Measurements from ENCODE around the gene TMEM253. TPM values are rescaled to one million over a fixed set of nuclear protein-coding genes. Genes with fewer than 3 reads are reported as not detected.

TMEM253 gene
- polyA plus RNA-seq, 4 donors = 0.91 to 1.7 (median 1.1) TPM

DNA sequence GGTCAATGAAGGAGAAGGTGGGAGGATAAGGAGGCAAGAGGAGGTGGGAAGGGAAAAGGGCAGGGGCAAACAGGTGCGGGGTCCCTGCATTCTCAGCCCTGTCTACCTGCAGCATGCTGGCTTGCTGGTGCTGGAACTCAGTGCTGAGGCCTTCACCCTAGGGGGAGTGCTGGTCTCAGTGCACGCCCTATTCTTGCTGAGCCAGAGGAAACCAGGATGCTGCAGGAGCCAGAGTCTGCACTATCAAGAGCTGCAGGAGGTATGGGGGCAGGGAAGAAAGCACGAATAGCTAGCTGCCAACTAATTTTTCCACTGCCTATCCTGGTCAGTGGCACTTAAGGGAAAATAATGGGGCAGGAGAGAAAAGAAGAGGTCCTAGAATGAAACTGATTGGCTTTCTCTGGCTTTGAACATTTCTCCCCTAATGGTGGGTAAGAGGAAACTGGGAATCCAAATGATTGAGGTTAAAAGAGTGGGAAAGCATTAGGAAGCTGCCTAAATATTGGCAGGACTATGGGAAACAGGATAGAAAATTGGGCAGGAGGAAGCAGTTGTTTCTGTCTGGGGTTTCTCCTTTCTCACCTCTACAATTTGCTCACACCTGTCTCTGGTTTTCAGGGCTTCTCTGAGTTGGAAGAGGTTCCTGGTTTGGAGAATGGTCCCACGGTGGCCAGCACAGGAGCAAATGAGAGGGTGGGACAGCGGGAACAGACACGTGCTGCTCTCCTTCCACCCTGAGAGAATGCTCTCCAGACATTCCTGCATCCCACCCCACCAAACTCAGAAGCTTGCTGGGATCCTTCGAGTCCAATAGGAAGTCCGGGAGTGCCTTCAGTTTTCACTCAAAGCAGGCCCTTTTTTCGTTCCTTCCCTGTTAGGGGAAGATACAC lies 1.9 kb downstream of the TMEM253 start:
- no peak for DNase-seq (ENCODE audit: low read depth in 4 of 4, low spot score in 3 of 4)

DNA sequence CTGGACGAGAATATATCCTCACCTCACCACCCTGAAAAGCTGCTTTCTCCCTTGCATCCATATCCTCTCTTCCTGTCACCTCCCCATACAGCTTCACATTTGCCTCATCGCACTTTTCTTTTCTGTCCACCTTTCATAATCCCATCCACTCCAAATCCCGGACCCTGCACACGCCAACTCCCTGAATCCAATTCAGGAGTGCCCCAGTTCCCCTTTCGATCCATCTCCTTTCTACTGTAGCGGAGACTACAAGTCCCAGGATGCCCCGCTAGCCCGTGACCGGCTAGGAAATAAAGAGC lies 2.5 kb downstream of the TMEM253 start:
- no peak for DNase-seq (ENCODE audit: low read depth in 4 of 4, low spot score in 3 of 4)

DNA sequence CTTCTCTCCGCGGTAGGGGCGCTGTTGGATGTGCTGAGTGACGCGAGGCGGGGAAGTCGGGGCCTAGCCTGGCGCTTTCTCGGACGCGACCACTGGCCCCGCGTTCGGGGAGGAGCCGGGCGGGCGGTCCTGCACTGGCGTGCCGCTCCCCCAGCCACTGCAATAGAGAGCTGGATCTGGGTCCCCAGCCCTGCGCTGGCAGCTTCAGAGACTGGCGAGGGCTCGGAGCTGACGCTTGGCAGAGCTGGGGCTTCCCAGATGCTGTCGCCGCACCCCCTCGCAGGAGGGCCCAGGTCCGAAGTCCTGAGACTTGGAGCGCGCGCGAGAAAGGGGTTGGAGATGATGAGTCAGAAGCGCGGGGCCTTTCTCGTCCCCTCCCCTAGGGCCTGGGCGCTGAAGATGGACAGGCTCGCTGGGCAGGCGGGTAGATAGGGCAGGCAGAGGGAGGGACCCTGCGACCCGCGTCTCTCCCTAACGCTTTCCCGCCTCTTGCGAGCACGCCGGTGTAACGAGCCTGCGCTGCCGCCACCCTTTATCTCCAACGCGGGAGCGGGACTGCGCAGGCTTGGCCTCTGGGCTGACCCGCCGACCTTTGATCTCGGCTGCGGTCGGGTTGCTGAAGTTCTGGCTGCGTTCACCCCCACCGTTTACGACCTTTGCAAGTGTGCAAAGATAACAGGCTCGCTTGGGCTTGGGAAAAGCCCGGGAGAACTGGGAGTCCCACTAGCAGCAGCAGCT lies 3.0 kb downstream of the TMEM253 start:
- DNase-seq (ENCODE audit: low read depth in 4 of 4, low spot score in 3 of 4) = peak; percentile 91 to 94 (median 93)

DNA sequence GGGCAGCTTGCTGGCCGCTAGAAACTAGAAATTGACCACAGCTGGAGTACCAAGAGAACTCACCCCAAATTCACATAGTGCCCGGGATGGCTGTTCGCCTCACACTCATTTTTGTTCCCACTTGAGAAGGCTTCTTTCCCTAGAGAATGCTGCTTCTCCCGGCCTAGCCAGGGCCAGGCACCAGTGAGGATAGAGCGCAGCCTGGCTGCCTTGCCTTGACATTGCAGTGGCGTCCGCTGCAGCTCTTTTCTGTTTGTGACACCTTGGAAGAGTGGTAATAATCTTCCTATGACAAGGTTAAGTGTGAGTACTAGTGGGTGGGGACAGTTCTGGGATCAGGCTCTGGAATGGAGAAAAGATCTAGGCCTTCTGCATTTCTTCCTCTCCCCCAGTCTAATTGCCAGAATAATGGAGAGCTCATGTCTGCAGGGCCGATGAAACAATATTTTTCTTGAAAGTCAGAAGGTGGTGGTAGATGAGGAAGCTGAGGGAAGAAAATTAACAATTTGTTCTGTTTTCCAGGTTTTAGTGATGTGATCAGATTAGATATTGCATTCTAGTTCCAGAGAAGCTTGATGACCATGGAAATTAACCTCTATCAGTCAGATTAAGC lies 3.7 kb downstream of the TMEM253 start:
- peak in 2 of 4 donors; percentile 66 to 68 for DNase-seq (ENCODE audit: low read depth in 4 of 4, low spot score in 3 of 4)

DNA sequence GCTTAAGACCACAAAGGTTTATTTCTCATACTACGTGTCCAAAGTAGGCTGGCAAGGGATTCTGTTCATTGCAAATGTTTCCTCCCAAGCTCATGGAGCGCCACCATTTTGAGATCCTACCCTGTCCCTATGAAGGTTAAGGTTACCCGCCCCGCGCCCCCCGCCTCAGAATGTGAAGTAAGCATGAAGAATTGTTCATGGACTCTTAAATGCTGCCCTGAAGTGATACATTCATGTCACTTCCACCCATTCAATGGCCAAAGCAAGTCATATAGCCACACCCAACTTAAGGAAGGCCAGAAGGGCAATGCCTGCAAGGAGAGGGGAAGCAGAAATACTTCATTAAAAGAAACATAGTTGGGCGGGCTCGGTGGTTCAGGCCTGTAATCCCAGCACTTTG lies 4.2 kb downstream of the TMEM253 start:
- no peak for DNase-seq (ENCODE audit: low read depth in 4 of 4, low spot score in 3 of 4)

DNA sequence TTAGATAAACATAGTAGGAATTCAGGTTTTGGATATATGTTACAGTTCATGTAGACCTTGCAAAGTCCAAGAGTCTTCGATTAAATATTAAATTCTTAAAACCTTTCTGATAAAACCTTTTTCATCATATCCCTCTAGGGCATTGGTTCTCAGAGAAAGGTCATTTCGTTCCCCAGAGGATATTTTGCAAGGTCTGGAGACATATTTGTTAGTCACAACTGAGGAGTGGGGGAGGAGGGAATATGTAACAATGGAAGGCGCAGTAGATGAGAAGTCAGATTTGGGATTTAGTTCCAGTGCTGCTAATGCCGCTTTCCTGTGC lies 5.3 kb downstream of the TMEM253 start:
- no peak for DNase-seq (ENCODE audit: low read depth in 4 of 4, low spot score in 3 of 4)

DNA sequence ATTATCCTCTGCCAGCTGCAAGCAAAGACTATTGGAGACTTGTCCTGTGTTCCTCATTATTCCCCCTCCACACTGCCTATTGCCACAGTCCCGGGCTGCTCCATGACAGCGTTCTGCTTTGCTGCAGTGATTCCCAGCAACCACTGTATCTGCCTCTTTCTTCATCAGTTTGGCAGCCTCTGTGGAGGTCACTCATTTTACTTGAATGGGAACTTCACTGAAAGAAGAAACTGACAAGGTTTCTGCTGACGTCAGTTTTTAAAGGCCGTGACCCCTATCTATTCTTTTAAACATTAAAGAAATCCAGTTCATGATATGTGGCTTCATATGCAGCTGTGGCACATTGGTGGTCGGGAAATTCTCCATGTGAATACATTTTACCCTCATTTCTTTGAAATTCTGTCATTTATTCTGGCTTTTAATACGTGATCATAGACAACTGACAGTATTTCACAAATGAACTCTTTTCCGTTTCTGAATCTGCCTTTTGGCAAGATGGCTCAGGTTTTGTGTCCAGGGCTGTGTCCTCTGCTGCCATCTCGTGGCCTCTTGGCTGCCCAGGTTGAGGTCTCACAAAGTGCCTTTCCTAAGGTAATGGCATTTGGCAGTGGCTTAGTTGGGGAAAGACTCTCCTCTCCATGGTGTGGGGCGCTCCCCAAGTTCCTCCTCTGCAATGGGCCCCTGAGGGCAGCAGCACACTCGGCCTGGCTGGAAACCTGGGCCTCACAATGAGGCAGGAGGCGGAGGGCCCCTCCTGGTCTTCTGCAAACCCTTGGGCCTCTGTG lies 5.8 kb downstream of the TMEM253 start:
- peak in 2 of 4 donors; percentile 74 to 79 for DNase-seq (ENCODE audit: low read depth in 4 of 4, low spot score in 3 of 4)

DNA sequence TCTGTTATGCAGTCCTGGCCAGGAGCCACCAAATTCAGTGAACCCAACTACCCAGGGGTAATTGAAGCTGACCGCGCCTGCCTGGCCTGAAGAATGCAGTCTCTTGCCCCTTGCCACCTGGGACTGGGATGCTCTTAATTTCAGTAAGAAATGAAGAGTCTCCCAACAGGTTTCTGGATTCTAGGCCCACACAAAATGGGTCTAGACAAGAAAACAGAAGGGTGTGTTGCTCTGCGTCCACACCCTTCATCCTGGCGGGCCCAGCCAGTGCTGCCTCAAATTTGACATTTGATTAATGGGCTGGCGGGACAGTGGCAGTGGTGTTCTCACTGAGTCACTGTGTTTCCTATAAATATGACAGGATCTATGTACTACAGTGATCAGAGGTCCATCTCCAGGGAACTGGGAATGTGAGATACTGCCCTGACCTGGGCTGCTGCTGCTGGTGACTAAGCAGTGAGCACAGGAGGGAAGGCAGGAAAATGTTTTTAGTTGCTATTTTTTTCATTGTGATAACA lies 6.5 kb downstream of the TMEM253 start:
- no peak for DNase-seq (ENCODE audit: low read depth in 4 of 4, low spot score in 3 of 4)

DNA sequence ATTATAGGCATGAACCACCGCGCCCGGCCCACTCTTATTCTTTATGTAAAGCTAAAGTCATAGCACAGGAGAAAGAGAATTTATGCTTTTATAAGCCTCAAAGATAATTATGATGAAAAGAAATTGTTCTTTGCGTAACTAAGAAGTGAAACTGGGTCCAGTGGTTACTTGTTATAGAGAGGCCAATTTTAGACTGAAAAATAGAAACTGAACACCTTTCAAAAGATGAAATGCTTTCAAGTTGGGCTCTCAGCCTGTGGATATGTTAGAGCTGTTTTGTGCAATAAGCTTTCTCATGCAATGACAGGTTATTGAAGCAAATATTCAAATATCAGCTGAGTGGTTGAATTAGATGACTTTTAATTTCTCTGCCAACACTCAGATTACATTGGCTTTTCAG lies 7.9 kb downstream of the TMEM253 start:
- no peak for DNase-seq (ENCODE audit: low read depth in 4 of 4, low spot score in 3 of 4)

DNA sequence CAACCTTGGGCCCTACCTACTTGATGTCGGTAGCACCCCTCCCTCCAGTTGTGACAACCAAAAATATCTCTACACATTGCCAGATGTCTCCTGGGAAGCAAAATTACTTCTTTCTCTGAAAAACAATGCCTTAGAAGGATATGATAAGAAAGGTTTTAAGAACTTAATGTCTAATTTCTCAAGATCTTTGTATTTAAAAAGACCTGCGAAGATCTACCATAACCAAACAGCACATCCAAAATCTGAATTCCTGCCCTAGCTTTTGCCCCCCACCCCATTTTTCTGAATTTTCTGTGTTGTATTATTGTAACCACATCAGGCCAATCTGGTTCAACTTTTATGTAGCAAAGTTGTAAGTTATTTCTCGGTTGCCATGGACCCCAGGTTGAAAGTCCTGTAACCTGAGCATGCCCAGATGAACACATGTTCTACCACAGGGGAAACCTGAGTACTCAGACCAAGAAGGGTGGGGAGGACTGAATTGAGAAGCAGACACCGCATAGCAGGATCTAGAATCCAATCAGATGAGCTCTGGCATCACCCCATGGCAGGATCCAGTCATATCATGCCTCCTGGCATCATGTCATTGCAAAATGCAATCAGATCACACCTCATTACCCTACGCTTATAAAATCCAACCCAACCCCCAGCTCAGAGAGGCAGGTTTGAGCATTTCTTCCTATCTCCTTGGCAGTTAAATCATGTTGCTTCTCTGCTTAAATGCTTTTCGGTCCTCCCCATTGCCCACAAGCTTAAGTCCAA lies 8.7 kb downstream of the TMEM253 start:
- DNase-seq (ENCODE audit: low read depth in 4 of 4, low spot score in 3 of 4) = no peak

DNA sequence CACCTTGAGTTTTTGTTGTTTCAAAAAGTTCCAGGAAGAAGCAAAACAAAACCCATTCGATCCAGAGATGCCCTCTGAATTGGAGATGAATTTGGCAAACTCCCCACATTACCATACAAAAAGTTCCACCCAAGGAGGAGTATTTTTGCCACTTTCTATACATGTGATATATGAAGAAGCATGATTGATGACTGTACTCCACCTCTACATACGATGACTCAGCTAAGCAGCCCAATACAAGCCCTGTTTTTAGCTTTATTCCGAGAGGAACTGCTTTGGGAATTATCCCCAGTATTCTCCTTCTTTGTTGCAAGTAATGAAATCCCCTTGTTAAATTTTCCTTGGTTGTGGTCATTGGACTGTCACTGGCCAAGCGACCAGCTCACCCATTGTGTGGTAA lies 11.4 kb downstream of the TMEM253 start:
- no peak for DNase-seq (ENCODE audit: low read depth in 4 of 4, low spot score in 3 of 4)

DNA sequence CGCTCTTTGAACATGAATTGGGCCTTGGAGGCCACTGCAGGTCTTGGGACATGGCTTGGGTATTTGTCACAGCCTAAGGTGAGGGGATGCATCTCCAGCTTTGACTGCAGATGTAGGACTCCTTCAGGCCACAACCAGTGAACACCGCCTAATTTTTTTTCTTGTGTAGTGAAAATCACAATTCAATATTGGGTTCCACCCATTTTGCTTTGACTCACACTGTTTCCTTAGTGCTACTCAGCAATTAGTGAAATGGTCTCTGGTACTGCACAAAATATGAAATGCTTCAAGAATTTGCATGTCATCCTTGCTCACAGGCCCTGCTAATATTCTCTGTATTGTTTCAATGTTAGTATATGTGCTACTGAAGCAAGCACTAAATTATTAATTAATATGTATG lies 12.5 kb downstream of the TMEM253 start:
- no peak for DNase-seq (ENCODE audit: low read depth in 4 of 4, low spot score in 3 of 4)

DNA sequence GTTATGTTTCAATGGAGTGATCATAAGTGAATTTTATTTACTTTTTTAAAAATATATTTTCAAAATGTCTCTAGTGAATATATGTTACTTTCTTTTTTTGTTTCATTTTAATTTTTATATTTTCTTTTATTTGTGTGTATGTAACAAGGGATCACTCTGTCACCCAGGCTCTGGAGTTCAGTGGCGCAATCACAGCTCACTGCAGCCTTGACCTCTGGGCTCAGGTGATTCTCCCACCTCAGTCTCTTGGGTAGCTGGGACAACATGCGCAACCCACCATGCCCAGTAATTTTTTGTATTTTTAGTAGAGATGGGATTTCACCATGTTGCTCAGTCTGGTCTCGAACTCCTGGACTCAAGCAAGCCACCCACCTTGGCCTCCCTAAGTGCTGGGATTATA lies 18.1 kb downstream of the TMEM253 start:
- no peak for DNase-seq (ENCODE audit: low read depth in 4 of 4, low spot score in 3 of 4)

DNA sequence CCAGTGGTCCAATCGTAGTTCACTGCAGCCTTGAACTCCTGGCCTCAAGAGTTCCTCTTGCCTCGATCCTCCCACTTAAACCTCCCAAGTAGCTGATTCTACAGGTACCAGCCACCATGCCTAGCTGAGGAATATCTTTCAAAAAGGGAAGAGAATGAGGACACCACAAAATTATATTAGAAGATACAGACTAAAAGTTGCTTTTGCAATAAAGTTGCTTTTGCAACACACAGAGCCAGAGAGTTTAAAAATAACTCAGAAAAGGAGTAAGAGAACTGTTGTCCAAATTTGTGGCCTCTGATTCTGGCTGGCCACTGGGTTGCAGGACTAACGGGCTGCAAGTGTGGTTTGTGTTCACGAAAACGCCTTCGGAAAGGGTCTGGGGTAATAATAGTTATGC lies 19.8 kb downstream of the TMEM253 start:
- no peak for DNase-seq (ENCODE audit: low read depth in 4 of 4, low spot score in 3 of 4)

DNA sequence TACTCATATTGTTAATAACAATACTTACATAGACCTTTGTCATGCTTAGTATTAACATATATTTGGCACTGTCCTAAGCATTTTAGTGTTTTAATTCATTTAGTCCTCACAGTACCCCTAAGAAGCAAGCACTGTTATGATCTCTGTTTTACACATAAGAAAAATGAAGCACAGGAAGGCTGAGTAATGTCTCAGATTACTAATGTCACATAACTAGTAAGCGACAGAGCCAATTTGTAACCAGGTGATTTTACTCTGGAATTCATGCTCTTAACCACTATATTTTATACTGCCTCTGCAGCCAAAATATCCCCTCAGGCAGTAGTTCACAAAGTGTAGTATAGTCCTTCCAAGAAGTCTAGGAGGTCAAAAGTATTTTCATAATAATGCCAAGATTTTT lies 20.3 kb downstream of the TMEM253 start:
- no peak for DNase-seq (ENCODE audit: low read depth in 4 of 4, low spot score in 3 of 4)

DNA sequence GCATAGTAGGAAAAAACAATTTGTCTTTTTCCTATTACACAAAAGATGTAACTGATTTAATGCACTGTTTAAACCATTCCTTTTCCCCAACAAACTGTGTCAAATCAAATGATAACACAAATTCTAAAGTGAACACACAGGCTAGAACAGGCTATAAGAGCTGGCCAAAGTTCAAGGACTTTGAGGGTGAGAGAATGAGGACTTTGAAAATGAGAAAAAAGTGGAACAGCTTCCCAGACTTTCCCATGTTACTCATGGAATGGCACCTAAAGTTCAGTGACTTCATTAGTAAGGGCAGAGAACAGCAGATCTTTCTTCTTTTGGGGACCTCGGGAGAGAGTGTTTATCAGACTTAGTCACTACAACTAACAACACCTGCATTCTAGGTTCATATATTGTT lies 22.6 kb downstream of the TMEM253 start:
- no peak for DNase-seq (ENCODE audit: low read depth in 4 of 4, low spot score in 3 of 4)

DNA sequence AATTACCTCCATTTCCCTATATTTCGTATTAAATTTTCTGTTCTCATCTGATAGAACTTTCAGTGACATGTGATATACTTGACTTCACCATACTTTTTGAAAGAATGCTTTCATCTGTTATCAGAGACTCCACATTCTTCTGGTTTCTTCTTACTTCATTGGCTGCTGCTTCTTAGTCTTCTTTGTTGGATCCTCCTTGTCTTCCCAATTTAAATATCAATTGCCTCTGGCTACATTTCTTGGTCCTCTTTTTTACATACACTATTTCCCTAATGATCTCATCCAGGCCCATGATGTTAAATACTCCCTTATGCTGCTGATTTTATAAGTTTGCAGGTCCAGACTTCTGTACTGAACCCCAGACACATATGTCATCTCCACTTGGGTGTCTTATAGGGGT lies 33.0 kb downstream of the TMEM253 start:
- no peak for DNase-seq (ENCODE audit: low read depth in 4 of 4, low spot score in 3 of 4)

DNA sequence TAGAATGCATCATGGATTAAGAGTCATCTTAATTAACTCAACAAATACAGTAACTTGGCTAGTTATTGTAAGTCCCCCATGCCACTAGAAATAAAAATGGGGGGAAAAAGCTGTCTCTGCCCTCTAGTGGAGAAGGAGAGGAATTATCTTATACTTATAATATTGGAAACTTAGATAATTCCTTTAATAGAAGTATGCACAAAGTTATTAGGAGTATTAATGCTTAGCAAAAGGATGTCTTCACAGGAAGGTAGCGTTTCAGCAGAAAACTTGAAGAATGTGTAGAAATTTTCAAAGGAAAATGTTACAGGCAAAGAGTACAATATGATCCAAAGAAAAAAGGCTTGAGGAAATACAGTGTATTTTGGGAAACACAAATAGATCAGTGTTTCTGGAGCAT lies 35.2 kb downstream of the TMEM253 start:
- no peak for DNase-seq (ENCODE audit: low read depth in 4 of 4, low spot score in 3 of 4)

DNA sequence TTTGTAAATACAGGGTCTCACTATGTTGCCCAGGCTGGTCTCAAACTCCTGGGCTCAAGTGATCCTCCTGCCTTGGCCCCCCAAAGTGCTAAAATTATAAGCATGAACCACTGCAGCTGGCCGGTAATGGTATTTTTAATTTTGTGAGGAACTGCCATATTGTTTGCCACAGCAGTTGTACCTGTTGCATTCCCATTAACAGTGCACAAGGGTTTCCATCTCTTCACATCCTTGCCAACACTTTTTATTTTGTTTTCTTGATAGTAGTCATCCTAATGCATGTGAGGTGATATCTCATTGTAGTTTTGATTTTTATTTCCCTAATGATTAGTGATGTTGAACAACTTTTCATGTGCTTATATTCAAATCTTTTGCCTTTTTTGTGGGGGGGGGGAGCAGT lies 41.5 kb downstream of the TMEM253 start:
- DNase-seq (ENCODE audit: low read depth in 4 of 4, low spot score in 3 of 4) = no peak

DNA sequence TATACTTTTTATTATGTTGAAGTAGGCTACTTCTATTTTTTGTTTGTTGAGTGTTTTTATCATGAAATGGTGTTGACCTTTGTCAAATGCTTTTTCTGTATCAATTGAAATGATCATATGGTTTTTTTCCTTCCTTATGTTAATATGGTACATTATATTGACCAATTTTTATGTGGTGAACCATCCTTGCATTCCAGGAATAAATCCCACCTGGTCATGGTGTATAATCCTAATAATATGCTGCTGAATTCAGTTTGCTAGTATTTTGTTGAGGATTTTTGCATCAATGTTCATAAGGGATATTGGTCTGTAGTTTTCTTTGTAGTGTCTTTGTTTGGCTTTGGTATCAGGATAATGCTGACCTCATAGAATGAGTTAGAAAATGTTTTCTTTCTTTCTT lies 44.6 kb downstream of the TMEM253 start:
- no peak for DNase-seq (ENCODE audit: low read depth in 4 of 4, low spot score in 3 of 4)
